ENCODE measurements around the gene HYDIN.

Gene HYDIN

DNA sequence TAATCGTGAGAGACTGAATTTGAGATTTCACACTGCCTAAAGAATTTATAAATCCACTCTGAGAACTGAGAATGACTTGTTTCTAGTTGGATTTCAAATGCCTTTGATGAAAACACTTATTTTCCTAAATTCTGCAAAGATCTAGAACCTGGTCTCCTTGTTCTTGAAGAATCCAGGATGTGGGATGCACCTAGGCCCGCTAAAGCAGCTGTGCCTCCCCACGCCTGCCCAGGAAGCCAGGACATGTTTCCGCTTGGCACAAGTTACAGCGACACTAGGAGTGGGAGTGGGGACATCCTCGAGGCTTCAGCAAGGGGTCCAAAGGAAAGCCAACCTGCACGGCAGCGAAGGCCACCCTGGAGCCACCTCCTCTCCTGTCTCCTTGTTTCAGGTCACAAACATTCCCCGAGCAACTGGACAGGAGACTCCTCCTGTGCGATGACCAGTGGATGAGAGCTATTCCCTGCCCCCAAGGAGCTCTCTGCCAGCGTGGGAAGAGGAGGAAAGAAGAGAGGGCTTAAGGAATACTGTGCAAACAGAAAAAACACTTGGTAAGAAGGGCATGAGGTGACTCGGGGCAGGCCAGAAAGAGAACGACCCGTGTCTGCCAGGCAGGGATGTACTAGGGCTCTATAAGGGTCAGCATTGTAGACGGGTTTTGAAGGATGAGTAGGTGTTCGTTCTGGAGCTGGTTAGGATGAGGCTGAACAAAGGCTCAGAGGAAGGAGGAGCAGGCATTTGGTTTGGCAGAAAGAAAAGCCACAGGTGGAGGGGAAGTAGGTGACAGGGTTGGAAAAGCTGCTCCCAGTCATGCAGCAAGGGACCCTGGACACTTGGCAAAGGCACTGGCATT lies 440.7 kb downstream of the HYDIN start:
- TF ChIP-seq, protein P1, sequence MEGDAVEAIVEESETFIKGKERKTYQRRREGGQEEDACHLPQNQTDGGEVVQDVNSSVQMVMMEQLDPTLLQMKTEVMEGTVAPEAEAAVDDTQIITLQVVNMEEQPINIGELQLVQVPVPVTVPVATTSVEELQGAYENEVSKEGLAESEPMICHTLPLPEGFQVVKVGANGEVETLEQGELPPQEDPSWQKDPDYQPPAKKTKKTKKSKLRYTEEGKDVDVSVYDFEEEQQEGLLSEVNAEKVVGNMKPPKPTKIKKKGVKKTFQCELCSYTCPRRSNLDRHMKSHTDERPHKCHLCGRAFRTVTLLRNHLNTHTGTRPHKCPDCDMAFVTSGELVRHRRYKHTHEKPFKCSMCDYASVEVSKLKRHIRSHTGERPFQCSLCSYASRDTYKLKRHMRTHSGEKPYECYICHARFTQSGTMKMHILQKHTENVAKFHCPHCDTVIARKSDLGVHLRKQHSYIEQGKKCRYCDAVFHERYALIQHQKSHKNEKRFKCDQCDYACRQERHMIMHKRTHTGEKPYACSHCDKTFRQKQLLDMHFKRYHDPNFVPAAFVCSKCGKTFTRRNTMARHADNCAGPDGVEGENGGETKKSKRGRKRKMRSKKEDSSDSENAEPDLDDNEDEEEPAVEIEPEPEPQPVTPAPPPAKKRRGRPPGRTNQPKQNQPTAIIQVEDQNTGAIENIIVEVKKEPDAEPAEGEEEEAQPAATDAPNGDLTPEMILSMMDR (conservative IDR thresholded peaks at IDR 0.05; ENCODE audit: control insufficient read depth, insufficient read depth, low read depth, low read length) = no peak
- no peak overlapping the region for H3K4me3 ChIP-seq (ENCODE audit: control insufficient read depth, low read depth, low read length)
- DNase-seq (ENCODE audit: low read depth) = no peak

DNA sequence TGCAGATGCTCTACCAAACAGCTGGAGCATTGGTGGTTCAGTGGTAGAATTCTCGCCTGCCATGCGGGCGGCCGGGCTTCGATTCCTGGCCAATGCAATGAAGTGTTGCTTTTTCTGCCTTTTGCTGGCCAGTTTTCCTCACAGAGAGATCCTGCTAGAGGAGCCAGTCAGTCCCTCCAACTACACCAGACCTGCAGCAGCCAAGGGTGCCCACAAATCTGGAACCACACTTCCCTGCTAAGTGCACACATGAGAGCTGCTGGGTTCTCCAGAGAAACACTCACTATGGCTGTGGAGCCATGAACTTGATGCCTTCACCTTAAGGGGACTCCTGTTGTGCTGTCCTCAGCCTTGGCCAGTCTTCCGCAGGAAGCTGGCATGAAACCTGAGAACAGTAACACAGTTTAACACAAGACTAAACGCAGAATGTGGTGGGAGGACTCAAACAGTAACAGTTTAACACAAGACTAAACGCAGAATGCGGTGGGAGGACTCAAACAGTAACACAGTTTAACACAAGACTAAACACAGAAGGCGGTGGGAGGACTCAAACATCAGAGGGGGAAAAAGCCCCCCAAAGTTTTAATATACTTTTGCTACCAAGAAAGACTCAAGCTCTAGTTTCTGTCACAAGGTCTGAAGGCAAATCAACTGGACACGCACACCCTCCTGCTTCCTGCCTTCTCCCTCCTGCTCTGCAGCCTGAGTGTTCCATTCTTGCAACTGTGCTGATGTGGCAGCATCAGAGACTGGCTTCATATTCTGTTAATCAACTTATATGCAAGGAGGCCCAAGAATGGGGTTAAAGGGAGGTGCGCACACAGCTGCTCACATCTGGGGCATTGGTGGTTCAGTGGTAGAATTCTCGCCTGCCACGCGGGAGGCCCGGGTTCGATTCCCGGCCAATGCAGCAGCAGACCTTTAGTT lies 441.6 kb downstream of the HYDIN start:
- TF ChIP-seq, protein P1 (conservative IDR thresholded peaks at IDR 0.05; ENCODE audit: control insufficient read depth, insufficient read depth, low read depth, low read length) = no peak
- DNase-seq (ENCODE audit: low read depth) = peak; percentile 88
- peak overlapping the region; percentile 25 for H3K4me3 ChIP-seq (ENCODE audit: control insufficient read depth, low read depth, low read length)

DNA sequence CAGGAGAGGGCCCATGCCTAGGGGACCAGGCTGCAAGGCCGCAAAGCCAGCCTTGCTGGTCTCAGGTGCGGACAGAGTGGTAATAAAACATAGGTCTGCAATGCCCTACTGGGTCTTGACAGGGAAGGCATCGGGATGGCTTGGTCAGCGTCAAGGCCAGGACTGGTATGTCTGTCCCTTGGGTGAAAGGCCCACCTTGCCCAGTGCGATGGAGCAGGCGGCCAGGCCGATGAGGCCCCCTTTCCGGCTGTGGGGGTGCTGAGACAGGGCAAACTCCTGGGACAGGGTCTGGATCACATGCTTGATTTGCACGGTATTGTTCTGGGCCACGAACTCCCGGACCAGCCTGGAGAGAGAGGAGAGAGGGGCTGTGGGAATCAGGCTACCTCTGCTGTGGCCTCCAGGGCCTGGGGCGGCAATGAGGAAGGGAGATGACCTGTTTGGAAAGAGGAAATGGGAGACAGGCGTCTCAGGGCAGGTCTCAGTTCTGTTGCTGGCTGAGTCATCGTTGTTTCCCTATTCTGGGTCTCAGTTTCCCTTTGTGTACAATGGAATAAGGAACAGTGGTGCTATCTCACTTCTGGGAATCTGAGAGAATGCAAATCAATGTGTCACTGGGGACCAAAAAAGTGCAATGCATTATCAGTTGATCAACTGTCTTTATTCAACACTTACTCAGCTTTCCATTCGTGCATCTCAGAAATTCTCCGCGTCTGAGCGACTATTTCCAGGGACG lies 444.3 kb downstream of the HYDIN start:
- TF ChIP-seq, protein P1 (conservative IDR thresholded peaks at IDR 0.05; ENCODE audit: control insufficient read depth, insufficient read depth, low read depth, low read length) = no peak
- no peak overlapping the region for H3K4me3 ChIP-seq (ENCODE audit: control insufficient read depth, low read depth, low read length)
- DNase-seq (ENCODE audit: low read depth) = no peak

DNA sequence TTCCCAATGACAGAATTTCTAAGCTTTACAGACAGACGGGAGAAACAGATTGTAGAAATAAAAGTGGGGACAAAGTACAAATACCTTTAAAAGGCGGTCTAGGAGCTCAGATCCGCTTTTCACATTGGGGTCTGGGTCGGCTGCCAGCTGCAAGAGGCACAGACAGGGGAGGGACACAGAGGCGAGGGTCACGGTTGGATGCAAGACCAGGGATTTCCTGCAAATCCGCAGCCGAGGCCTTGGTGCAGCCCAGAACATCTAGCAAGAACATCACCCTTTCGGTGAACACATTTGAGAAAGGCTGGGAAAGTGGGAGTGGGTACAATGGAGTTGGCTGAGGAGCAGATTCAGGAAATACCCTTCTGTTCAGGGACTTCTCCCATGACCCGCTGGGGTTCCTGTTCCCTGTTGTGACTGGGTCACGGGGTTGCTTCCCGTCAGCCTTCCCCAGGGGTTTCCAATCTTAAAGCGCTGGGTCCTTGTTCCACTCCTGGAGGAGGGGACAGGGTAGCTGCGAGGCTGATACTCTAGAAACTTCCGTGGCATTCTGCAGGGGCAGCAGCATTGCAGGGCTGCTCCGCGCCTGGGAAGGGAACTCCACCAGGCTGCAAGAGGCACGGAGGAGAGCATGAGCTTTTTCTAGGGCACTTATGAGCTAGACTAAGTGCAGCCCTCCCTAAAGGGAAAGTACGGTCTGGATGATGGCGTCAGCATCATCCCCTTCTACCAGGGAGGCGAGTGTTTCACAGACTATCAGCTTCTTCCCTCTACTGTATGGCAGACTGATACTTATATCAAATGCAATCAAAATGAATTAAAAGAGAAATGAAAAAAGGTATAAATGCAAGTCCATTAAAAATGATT lies 445.6 kb downstream of the HYDIN start:
- TF ChIP-seq, protein P1 (conservative IDR thresholded peaks at IDR 0.05; ENCODE audit: control insufficient read depth, insufficient read depth, low read depth, low read length) = no peak
- DNase-seq (ENCODE audit: low read depth) = no peak

DNA sequence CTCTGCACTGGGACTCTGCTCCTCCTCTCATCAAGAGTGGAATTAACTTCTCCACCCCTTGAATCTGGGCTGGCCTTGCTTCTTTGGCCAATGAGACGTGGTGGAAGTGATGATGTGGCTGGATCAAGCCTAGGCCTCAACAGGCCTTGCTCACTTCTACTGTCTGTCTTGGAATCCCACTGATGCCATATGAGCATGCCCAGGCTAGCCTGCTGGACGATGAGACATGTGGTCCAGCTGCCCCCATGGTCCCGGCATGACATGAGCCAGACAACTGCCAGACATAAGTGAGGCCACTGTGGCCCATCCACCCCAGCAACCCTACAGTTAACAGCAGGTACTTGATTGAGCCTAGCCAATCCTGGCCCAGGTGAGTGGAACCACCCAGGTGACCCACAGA lies 448.3 kb downstream of the HYDIN start:
- no peak overlapping the region for H3K4me3 ChIP-seq (ENCODE audit: control insufficient read depth, low read depth, low read length)
- no peak for DNase-seq (ENCODE audit: low read depth)
- TF ChIP-seq, protein P1 (conservative IDR thresholded peaks at IDR 0.05; ENCODE audit: control insufficient read depth, insufficient read depth, low read depth, low read length) = no peak

More for the DNA sequence above, 445.6 kb downstream of the HYDIN start:
- H3K4me3 ChIP-seq (ENCODE audit: control insufficient read depth, low read depth, low read length) = no peak overlapping the region

All from fibroblast of mammary gland (primary cell).